ENCODE results near the gene PMIS2.
"Not testable (repeated sequence)": the region's sequence is repeated elsewhere in the genome, so short reads cannot be mapped to it uniquely, and the experiment has no call there.

Gene PMIS2

DNA sequence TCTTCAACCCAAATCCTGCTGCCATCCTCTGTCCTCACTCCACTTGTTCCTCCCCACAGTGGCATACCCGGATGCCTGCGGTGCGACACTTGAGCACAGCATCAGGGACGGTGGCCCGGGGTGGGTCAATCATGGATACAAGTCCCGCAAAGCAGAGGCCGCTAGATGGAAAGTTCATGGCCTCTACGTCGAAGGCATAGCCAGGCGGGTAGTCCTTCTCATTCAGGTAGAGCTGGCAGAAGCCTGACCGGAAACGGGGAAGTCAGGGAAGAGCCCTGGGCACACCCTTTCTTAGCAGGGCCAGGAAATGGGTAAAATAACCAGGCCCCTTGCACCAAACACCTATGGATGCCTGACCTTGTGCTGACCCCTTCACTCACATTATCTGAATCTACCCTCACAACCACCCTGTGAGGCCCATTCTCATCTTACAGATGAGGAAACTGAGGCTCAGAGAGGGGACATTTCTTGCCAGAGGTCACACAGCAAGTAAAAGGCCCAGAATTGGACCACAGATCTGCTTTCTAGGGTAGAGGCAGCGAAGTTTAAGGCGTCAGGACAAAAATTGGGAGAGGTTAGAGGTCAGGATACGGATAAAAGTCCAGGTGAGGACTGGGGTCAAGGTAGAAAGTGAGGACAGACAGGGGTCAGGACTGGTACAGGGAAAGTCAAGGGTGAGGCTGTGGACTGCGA lies 29.0 kb upstream of the PMIS2 start:
- DNase-seq, result no peak

DNA sequence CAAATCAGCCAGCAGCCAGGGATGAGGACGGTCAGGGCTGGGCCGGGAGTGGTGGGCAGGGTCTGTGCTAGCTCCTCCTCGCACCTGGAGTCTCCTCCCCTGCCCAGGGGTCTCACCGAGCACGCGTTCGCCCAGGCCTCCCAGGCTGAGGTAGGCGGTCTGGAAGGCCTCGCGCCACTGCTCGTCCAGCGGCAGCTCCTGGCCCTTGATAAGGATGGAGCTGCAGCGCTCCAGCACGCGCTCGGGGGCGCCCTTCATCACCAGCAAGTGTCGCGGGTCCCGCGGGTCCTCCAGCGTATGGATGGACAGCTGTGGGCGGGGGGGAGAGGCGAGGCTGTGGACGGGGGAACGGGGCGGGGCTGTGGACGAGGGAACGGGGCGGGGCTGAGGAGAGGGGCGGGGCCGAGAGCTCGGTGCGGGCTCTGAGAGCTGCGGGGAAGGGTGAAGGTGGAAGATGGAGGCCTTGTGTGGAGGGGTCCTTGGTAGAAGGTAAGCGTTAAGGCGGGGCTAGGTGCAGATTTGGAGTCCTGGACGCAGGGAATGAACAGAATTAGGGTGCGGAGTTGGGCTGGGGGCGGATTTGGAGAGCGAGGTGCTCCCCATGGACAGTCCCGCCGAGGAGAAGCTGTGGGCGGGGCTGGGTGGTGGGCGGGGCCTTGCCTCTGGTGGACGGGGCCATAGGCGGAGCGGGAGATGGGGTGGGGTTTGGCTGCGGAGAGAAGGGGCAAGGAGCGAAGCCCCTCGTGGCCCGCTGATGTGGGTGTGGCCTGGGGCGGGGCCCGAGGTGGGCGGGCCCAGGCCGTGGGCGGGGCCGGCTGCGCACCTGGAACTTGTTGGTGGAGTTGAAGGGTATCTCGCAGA lies 28.2 kb upstream of the PMIS2 start:
- DNase-seq, result peak; percentile 54 to 63

DNA sequence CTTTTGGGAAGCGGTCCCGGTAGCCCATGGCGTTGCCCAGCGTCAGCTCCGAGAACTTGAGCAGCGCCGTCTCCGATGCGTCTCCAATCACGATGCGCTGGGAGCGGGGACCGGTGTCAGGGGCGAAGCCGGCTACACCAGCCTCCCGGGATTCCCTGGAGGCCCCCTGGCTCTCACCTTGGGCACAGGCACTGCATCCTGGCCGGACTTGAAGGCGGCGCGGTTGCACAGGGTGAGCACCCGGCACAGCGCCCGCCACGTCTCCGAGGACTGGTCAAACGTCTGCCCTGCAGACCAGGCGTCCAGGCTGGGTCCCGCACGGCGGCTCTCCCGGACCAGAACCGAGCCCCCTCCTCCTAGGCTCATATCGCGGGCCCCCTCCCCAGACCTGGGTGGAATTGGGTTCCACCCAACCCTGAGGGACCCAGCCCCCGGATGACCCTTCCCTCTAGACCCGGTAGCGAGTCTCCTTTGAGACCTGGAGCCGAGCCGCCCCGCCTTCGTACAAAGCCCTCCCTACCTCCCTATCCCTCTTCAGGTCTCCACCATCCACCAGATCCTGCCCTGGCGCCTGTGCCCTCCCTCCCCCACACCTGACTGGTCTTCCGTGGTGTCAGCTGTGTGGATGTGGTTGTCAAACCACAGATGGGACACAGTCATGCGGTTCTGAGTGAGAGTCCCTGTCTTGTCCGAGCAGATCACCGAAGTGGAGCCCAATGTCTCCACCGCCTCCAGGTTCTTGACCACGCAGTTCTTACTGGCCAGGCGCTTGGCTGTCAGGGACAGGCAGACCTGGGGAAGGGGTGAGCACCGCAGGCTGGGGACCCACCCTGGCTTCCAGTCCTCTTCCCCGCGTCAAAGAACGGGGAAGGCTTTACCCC lies 27.3 kb upstream of the PMIS2 start:
- DNase-seq, result no peak

DNA sequence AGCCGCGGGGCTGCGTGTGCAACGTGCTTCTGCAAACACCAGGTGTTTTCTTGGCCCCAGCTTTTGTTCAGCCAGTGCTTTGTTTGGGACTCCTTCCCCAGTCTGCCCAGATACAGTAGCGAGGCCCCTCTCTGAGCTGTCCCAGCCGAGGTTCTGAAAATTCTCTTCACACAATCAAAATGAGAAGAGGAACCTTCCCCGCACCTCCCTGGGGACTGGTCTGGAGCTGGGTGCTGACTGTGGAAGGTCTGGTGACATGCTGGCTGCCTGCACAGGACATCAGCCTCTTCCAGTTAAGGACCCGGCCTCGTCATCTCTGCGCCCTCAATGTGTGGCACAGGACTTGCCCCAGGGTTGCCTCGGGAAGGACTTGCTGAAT lies 26.7 kb upstream of the PMIS2 start:
- DNase-seq, result no peak

DNA sequence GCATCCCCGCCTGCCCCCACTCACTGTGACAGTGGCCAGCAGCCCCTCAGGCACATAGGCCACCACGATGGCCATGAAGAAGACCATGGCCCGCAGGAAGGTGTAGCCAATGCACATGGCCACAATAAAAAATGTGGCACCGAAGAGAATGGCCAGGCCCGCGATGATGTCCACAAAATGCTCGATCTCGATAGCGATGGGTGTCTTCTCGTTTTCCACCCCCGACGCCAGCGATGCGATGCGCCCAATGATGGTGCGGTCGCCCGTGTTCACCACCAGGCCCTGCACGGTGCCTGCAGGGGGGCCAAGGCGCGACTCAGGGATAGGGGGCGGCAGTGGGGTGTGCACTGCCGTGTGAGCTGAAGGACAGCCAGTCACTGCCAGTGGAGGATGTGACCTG lies 26.2 kb upstream of the PMIS2 start:
- DNase-seq, result no peak

DNA sequence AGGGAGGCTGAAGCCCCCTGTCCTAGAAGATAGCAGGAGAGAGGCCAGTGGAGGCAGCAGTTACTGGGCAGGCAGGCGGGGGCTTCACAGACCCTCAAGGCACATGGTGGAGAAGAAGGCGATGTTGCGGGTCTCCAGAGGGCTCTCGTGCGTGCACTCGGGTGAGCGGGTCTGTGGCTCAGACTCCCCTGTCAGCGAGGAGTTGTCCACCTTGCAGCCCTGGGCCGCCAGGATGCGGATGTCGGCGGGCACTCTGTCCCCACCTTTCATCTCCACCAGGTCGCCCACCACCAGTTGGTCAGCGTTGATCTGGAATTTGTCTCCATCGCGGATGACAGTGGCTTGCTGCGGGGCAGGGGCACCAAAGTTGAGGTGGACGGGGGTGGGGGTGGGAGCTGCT lies 25.7 kb upstream of the PMIS2 start:
- no peak for DNase-seq

DNA sequence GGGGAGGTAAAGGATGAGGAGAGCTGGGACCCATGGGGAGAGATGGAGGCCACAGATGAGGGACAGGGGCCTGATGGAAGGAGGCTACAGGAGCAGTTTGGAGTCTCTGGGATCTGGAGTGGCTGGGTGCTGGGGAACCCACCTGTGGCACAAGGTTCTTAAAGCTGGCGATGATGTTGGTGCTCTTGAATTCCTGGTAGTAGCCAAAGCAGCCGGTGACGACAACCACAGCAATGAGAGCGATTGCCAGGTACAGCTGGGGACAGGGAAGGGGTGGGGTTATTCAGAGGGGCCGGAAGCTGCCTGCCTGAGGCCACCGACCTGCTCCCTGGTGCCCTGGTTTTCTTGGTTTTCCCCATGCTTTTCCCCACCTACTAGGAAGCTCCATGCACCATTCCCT lies 25.3 kb upstream of the PMIS2 start:
- no peak for DNase-seq

DNA sequence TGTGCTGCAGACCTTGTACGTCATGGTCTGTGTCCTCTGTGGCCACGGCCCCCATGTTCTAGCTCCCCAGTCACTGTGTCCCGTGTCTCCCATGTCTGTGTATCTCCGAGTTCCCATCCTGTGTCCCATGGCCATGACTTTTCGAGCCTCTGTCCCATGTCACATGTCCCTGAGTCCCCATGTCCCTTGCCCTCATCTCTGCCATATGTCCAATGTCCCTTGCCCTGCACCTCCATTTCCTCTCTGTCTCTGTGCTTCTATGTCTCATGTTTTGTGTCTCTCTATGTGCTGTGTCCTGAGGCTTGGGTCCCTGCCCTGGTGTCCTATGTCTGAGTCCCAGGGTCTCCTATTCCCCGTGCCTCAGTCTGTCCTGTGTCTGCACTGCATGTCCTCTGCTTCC lies 24.5 kb upstream of the PMIS2 start:
- no peak for DNase-seq

DNA sequence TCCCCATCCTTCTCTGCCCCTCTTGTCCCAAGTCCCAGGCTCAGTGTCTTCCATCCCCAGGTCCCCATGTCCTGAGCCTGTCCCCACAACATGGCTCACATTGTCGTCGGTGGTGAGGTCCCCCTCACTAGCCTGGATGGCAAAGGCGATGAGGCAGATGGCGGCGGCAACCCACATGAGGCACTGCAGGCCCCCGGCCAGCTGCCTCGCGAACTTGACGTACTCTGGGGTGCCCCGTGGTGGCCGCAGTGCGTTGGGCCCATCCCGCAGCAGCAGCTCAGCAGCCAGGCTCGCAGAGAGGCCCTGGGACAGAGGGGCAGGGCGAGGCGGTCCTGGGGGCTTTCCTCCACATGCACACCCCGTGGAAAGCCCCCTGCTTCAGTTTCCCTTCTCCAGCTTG lies 23.6 kb upstream of the PMIS2 start:
- DNase-seq, result no peak

DNA sequence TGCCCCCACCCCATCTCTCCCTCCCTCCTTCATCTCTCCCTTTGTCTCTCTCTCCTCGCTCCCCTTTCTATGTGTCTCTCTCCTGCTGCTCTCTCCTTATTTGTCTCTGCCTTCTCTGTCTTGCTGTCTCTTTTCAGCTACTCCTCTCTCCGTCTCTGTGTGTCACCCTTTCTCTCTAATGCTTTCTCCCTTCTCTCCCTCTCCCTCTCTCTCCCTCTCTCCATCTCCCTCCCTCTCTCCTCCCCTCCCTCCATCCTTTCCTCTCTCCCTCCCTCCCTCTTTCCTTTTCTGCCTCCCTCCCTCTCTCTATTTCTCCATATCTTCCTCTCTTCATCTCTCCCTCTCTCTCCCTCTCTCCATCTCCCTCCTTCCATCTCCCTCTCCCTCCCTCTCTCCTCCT lies 23.2 kb upstream of the PMIS2 start:
- DNase-seq, result no peak

DNA sequence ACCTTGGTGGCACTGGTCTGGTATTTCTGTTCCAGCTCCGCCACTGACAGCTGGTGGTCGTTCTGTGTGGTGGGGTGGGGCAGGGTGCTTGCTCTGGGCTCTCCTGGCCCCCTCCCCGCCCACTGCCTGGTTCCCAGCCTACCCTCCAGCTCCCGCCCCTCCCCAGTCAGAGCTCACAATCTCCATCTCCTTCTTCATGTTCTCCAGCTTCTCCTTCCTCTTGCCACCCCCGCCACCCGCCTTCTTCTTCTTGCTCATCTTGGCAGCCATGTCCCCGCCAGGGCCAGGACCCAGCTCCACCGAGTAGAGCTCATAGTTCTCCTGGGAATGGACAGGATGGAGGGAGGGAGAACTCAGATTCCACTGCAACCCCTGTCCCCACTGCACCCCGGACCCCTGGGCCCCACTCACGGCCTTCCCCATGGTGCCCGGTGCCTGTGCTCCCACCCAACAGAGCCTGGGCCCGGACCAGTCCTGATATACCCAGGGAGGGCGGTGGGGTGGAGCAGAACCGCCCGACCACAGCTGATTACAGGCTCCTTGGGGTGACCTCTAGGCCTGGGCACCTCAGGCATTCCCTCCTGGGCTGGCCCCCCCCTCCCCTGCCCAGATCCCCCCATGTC lies 22.7 kb upstream of the PMIS2 start, which contains the start of gene ATP4A:
Gene ATP4A (minus strand): TSS at position 452 of the 623 bp plus-strand sequence. CDS start 29 bp downstream, at position 423.
- DNase-seq, result no peak

DNA sequence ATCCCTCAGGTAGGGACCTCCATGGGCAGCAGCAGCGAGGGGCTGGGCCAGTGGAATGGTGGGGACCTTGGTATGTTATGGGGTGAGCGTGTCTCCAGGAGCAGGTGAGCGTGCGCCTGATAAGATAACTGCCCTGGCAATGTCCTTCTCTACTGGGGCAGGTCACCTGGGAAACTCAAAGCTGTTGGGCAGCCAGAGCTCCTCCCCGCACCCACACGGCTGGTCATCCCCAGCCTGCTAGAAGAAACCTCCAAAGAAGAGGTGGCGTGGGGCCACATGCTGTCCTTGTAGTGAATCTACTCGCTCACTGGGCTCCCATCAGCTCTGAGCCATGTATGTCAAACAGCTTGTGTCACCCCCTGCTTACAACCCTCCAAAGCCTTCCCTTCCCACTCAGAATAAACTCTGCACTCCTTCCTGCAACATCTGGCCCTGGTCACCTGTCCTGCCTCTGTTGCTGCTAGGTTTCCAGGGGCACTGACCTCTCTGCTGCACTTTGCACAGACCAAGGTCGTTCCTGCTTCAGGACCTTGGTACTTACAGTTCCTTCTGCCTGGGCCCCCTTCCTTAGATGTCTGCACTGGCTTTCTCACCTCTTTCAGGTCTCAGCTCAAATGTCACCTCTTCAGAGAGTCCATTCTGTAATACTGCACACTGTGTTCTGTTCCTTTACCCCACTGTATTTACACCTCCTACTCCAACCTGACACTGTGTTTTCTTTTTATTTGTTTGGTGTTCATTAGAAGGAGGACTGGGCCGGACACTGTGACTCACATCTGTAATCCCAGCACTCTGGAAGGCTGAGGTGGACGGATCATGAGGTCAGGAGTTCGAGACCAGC lies 20.7 kb upstream of the PMIS2 start:
- DNase-seq, result no peak

DNA sequence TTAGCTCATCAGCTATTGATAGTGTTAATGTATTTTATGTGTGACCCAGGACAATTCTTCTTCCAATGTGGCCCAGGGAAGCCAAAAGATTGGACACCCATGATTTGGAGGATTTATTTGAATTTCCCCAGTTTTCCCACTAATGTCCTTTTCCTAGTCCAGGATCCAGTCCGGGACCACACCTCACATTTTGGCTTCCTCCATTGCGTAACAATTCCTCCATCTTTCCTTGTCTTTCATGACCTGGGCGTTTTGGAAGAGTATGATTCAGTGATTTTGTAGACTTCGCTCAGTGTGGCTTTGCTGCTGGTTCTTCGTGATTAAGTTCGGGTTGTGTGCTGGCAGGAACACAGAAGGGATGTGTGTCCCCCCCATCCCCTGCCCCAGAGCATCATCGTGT lies 19.2 kb upstream of the PMIS2 start:
- no peak for DNase-seq

DNA sequence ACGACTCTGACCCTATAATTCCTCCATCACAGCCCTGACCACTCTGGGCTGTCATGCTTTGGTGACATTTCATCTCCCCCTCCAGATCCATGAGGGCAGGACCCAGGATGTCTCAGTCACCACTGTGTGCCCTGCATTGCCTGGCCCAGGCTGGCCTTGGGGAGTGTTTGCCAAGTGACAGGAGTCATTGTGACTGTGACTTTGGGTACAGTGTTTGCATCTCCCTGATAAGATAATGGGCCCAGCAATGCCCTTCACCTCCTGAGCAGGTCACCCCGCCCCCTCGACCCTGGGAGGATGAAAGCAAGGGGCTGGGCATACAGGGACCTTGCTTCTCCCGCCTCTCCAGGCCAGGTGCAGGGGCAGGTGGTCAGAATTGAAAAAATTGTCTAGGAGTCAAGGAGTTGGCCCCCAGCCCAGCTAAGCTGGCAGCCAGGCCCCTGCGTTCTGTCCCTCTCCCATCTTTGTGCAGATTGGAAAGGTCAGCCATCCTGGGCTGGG lies 16.6 kb upstream of the PMIS2 start:
- no peak for DNase-seq

DNA sequence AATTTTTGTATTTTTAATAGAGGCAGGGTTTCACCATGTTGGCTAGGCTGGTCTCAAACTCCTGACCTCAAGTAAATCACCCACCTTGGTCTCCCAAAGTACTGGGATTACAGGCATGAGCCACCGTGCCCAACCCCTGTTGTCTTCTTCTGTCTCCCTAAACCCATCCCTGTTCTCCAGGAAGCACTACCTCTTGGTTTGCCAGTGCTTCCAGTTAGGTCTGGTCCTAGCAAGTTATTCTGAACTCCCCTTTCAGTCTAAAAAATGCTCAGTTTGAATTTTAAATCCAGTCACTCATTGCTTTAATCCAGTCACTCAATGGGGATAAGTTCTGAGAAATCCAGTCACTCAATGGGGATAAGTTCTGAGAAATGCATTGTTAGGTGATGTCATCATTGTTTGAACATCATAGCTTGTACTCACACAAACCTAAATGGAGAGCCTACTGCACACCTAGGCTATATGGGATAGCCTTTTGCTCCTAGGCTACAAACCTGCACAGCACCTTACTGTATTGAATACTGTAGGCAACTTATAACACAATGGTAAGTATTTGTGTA lies 14.5 kb upstream of the PMIS2 start:
- no peak for DNase-seq

DNA sequence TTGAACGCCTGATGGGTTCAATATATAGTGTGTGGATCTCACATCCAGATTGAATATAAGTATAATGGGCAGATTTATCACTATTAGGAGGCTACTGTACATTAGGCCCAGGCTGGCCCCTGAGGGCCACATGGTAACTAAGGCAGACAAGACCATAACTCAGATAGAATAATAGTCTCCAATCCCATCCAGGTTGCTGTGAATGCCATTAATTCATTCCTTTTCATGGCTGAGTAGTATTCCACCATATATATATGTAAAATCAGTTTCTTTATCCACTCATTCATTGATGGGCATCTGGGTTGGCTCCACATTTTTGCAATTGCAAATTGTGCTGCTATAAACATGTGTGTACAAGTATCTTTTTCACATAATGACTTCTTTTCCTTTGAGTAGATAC lies 8.1 kb upstream of the PMIS2 start:
- DNase-seq, result no peak

DNA sequence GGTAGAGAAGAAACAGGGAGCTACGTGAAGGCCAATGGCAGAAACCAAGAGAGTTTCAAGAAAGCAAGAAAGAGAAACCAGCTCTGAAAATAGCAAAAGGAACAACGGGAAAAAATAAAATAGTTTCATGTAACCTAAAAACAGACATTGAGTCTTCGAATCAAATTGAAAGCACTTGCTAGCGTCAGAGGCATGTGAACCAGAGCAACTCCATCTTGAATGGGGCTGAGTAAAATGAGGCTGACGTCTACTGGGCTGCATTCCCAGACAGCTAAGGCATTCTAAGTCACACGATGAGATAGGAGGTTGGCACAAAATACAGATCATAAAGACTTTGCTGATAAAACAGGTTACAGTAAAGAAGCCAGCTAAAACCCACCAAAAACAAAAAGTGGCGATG lies 7.3 kb upstream of the PMIS2 start:
- DNase-seq, result no peak

DNA sequence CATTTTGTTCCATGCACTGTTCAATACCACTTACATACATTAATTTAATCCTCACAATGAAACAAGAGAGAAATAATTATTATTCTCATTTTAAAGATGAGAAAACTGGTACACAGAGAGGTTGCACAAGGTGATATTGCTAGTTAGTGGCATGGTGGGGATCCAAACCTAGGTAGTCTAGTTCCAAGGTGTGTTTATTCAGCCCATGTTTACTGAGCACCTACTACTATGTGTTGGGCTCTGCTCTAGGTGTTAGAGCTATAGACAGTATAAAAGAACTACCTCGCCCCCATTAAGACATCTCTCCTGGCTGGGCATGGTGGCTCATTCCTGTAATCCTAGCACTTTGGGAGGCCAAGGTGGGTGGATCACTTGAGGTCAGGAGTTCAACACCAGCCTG lies 3.2 kb upstream of the PMIS2 start:
- no peak for DNase-seq

DNA sequence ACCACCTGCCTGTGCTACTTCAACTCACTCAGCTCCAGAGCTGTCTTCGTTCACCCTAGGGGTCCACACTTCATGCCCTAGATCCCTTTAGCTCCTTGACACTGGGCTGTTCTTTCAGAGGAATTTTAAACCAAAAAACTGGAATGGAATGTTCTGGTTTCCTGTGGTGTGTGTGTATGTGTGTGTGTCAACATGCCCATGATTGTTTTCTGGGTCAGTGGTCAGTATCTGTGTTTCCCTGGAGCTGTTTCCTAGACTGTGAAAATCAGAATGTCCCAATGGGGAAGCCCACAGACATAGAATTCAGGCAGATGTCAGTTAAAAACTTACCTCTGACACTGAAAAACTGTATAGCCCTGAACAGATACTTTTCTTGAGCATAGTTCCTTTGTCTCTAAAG lies 1.3 kb downstream of the PMIS2 start:
- no peak for DNase-seq

DNA sequence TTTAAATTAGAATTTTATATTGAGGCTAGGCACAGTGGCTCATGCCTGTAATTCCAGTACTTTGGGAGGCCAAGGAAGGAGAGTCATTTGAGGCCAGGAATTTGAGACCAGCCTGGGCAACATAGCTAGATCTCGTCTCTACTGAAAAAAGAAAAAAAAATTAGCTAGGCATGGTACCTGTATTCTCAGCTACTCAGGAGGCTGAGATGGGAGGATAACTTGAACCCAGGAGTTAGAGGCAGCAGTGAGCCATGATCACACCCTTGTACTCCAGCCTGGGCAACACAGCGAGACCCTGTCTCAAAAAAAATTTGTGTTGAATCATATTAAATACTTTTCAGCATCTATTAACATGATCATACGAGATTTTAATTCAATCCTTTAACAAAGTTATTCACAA lies 4.9 kb downstream of the PMIS2 start:
- DNase-seq, result no peak

DNA sequence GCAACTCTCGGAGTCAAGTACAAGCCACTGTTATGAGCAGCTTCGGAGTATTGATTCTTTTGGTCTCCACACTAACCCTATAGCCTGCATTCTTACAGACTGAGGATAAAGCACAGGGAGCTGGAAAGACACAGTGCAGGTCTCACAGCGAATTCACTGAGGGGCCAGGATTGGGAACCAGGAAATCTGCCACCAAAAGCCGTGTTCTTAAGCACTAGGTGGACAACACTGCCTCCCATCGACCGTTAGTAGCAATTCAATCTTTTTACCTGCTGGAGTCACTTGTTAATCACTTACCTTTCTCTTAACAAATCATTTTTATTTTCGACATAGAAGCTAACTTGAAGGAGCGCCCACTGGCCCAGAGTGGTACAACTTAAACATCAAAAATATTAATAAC lies 6.3 kb downstream of the PMIS2 start:
- DNase-seq, result peak; percentile 35 to 45

DNA sequence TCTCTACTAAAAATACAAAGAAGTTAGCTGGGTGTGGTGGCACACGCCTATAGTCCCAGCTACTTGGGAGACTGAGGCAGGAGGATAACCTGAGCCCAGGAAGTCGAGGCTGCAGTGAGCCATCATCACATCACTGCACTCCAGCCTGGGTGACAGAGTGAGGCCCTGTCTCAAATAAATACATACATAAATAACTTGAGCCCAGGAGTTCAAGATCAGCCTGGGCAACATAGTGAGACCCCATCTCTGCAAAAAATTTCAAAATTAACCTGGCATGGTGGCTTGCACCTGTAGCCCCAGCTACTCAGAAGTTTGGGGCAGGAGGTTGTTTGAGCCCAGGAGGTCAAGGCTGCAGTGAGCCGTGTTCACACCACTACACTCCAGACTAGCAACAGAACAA lies 9.1 kb downstream of the PMIS2 start:
- DNase-seq, result not testable (repeated sequence)

All from CD4-positive, alpha-beta T cell treated with Interleukin-4 for 1 hour (primary cell).